Neural cell (in vitro differentiated cells): Measurements from ENCODE around the gene IMMP2L. TPM values are rescaled to one million over a fixed set of nuclear protein-coding genes. Genes with fewer than 3 reads are reported as not detected.

Experiments
- H2AFZ ChIP-seq: fragments of 200-600, 300-800 bp; sonication (generic), shearing (Covaris generic); 2 replicates; pipeline ENCODE4 v1.6.0; 2014; ENCODE audit warnings: low read depth, mild to moderate bottlenecking, antibody characterized with exemption, low read length, moderate library complexity
- H3F3A ChIP-seq: fragments of 200-600 bp; shearing (Covaris generic); 2 replicates; pipeline ENCODE4 v1.6.1; 2016; ENCODE audit warnings: mild to moderate bottlenecking, moderate library complexity, mixed read lengths, antibody characterized with exemption, low read length; ENCODE audit not compliant: insufficient read depth, poor library complexity, severe bottlenecking
- H3K27ac ChIP-seq: fragments of 200-600, 300-800 bp; sonication (generic), shearing (Covaris generic); 2 replicates; pipeline ENCODE4 v1.5.1; 2014; ENCODE audit warnings: mild to moderate bottlenecking, low read length, moderate library complexity
- H3K27me3 ChIP-seq: fragments of 300-800, 200-600 bp; sonication (generic), shearing (Covaris generic); 2 replicates; pipeline ENCODE4 v1.6.0; 2014; ENCODE audit warnings: mild to moderate bottlenecking, low read depth, low read length, moderate library complexity; ENCODE audit not compliant: insufficient read depth
- H3K36me3 ChIP-seq: fragments of 300-800, 200-600 bp; sonication (generic), shearing (Covaris generic); 2 replicates; pipeline ENCODE4 v1.5.1; 2014; ENCODE audit warnings: mild to moderate bottlenecking, antibody characterized with exemption, low read length, moderate library complexity; ENCODE audit not compliant: insufficient read depth
- H3K4me2 ChIP-seq: fragments of 300-800, 200-600 bp; sonication (generic), shearing (Covaris generic); 2 replicates; pipeline ENCODE4 v1.6.0; 2014; ENCODE audit warnings: mild to moderate bottlenecking, low read length
- H3K4me3 ChIP-seq: fragments of 300-800, 200-600 bp; sonication (generic), shearing (Covaris generic); 2 replicates; pipeline ENCODE4 v1.5.1; 2014; ENCODE audit warnings: mild to moderate bottlenecking, low read length, moderate library complexity
- H3K79me2 ChIP-seq: fragments of 200-600 bp; shearing (Covaris generic); replicated peaks from 2 replicates; pipeline ENCODE4 v1.6.0; 2014; ENCODE audit warnings: mild to moderate bottlenecking, low read length, moderate library complexity; ENCODE audit not compliant: insufficient read depth
- H3K9ac ChIP-seq: fragments of 300-800, 200-600 bp; sonication (generic), shearing (Covaris generic); 2 replicates; pipeline ENCODE4 v1.6.1; 2016; ENCODE audit warnings: mild to moderate bottlenecking, low read length, mixed read lengths
- H3K9me2 ChIP-seq: fragments of 200-600 bp; shearing (Covaris generic); 2 replicates; pipeline ENCODE4 v1.6.1; 2016; ENCODE audit warnings: mild to moderate bottlenecking, low read length, mixed read lengths; ENCODE audit not compliant: insufficient read depth
- H3K9me3 ChIP-seq: fragments of 200-600, 300-800 bp; sonication (generic), shearing (Covaris generic); 2 replicates; pipeline ENCODE4 v1.6.1; 2016; ENCODE audit warnings: mild to moderate bottlenecking, mixed run types, low read length, moderate library complexity, mixed read lengths
- H4K20me1 ChIP-seq: fragments of 200-600 bp; shearing (Covaris generic); 2 replicates; pipeline ENCODE4 v1.6.1; 2016; ENCODE audit warnings: mild to moderate bottlenecking, mixed run types; ENCODE audit not compliant: insufficient read depth
- EP300 ChIP-seq: fragments of 450-650 bp; conservative IDR thresholded peaks from 2 replicates; pipeline ENCODE4 v1.6.1; 2014; ENCODE audit warnings: antibody characterized with exemption, mild to moderate bottlenecking, moderate library complexity; ENCODE audit not compliant: poor library complexity, severe bottlenecking
- EZH2 ChIP-seq: fragments of 200-600, 300-800 bp; shearing (Covaris generic), sonication (generic); IDR thresholded peaks from 2 replicates; pipeline ENCODE4 v1.6.1; 2014; ENCODE audit warnings: antibody characterized with exemption, low read length, borderline replicate concordance, mild to moderate bottlenecking; ENCODE audit not compliant: insufficient read depth, poor library complexity, severe bottlenecking
- MXI1 ChIP-seq: fragments of 450-650 bp; conservative IDR thresholded peaks from 2 replicates; pipeline ENCODE4 v1.6.1; 2014; ENCODE audit warnings: antibody characterized with exemption, mild to moderate bottlenecking; ENCODE audit not compliant: poor library complexity, severe bottlenecking
- POLR2AphosphoS5 ChIP-seq: IDR thresholded peaks from 2 replicates; pipeline ENCODE4 v1.6.1; 2012
- RAD21 ChIP-seq: fragments of 450-650 bp; conservative IDR thresholded peaks from 2 replicates; pipeline ENCODE4 v1.6.1; 2014; ENCODE audit warnings: antibody characterized with exemption, mild to moderate bottlenecking, moderate library complexity
- SMC3 ChIP-seq: fragments of 450-650 bp; conservative IDR thresholded peaks from 2 replicates; pipeline ENCODE4 v1.6.1; 2014; ENCODE audit warnings: antibody characterized with exemption, mild to moderate bottlenecking, moderate library complexity; ENCODE audit not compliant: poor library complexity
- TAF1 ChIP-seq: IDR thresholded peaks from 2 replicates; pipeline ENCODE4 v1.6.1; 2012; ENCODE audit warnings: low read depth
- polyA plus RNA-seq: library from polyadenylated mRNA; depleted of rRNA; stranded (reverse); fragments of >200 nt; gene quantifications from 2 replicates; pipeline ENCODE4 v1.2.3, GENCODE V29; 2014
- TF ChIP-seq, protein P1 (sequence below): fragments of 450-650 bp; IDR thresholded peaks from 2 replicates; pipeline ENCODE4 v1.5.1; 2014; ENCODE audit warnings: antibody characterized with exemption, mild to moderate bottlenecking, moderate library complexity; ENCODE audit not compliant: poor library complexity, severe bottlenecking
- TF ChIP-seq, protein P2 (sequence below): IDR thresholded peaks from 2 replicates; pipeline ENCODE4 v1.6.1; 2012; ENCODE audit warnings: borderline replicate concordance

IMMP2L gene
- polyA plus RNA-seq, 1 donor from 2014 or later = 9.7 TPM

DNA sequence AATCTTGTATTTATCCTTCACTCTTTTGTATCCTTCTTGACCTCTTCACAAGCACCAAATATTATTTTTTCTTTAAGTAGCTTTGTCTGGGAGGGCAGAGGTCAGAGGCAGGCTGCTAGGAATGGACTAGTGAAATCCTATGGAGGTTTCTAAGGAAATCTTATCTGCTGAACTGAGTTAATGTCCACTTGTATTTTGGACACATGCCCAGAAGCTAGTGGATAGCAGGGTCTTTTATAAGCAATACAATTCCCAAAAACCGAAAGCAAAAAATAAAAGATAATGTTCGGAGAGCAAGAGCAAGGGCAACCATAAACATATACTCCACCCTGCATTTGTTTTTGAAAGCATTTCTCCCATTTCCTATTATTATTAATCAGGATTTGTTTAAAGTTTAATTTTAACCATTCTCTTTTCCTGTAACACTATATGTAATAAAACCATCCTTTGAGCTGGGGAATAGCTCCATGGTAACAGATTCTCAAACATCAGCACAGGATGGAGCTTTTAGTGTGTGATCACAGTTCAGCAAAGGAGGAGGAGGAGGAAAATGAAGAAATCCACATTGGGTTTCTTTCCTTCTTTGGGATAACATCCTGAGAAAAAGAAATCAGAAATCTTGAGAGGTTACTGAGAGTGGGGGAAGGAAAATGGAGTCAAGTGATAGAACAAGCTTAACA lies 799.6 kb downstream of the IMMP2L start:
- no peak overlapping the region for H3K4me2 ChIP-seq
- no peak overlapping the region for H3K9ac ChIP-seq
- no peak overlapping the region for H3K4me3 ChIP-seq
- H4K20me1 ChIP-seq = no peaks in the 10 kb centered on the region
- no peaks in the 10 kb centered on the region for H3K9me2 ChIP-seq
- no peaks in the 10 kb centered on the region for H3K27me3 ChIP-seq
- H3K79me2 ChIP-seq = no peaks in the 10 kb centered on the region
- H3K27ac ChIP-seq = no peak overlapping the region
- no peaks in the 10 kb centered on the region for H3K9me3 ChIP-seq
- TF ChIP-seq SMC3 (no peak), POLR2AphosphoS5 (no peak), EZH2 (no peak), MXI1 (no peak), TAF1 (no peak), EP300 (no peak), RAD21 (no peak)
- TF ChIP-seq, protein P1, sequence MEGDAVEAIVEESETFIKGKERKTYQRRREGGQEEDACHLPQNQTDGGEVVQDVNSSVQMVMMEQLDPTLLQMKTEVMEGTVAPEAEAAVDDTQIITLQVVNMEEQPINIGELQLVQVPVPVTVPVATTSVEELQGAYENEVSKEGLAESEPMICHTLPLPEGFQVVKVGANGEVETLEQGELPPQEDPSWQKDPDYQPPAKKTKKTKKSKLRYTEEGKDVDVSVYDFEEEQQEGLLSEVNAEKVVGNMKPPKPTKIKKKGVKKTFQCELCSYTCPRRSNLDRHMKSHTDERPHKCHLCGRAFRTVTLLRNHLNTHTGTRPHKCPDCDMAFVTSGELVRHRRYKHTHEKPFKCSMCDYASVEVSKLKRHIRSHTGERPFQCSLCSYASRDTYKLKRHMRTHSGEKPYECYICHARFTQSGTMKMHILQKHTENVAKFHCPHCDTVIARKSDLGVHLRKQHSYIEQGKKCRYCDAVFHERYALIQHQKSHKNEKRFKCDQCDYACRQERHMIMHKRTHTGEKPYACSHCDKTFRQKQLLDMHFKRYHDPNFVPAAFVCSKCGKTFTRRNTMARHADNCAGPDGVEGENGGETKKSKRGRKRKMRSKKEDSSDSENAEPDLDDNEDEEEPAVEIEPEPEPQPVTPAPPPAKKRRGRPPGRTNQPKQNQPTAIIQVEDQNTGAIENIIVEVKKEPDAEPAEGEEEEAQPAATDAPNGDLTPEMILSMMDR = no peak
- TF ChIP-seq, protein P2, sequence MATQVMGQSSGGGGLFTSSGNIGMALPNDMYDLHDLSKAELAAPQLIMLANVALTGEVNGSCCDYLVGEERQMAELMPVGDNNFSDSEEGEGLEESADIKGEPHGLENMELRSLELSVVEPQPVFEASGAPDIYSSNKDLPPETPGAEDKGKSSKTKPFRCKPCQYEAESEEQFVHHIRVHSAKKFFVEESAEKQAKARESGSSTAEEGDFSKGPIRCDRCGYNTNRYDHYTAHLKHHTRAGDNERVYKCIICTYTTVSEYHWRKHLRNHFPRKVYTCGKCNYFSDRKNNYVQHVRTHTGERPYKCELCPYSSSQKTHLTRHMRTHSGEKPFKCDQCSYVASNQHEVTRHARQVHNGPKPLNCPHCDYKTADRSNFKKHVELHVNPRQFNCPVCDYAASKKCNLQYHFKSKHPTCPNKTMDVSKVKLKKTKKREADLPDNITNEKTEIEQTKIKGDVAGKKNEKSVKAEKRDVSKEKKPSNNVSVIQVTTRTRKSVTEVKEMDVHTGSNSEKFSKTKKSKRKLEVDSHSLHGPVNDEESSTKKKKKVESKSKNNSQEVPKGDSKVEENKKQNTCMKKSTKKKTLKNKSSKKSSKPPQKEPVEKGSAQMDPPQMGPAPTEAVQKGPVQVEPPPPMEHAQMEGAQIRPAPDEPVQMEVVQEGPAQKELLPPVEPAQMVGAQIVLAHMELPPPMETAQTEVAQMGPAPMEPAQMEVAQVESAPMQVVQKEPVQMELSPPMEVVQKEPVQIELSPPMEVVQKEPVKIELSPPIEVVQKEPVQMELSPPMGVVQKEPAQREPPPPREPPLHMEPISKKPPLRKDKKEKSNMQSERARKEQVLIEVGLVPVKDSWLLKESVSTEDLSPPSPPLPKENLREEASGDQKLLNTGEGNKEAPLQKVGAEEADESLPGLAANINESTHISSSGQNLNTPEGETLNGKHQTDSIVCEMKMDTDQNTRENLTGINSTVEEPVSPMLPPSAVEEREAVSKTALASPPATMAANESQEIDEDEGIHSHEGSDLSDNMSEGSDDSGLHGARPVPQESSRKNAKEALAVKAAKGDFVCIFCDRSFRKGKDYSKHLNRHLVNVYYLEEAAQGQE = no peak
- H3F3A ChIP-seq = no peaks in the 10 kb centered on the region
- no peak overlapping the region for H2AFZ ChIP-seq
- H3K36me3 ChIP-seq = no peaks in the 10 kb centered on the region

DNA sequence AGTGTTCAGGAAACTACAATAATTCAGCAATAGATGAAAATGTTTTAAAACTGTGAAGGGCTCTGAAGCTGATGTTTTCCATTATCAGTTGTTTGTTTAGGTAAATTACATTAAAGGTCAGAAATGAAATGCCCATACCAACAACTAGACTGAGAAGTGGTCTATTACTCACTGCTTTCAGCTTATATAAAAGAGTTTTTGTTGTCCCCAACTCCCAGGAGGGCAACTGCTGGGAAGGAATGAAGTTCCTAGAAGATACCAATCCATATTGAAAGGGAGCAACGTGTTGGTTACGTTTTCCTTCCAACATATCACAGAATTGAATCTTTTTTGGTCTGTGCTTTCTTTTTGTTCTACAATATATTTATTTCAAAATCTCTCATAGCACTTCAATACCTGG lies 802.0 kb downstream of the IMMP2L start:
- Histone ChIP-seq H3K9ac (no peak overlapping the region), H3K27ac (no peak overlapping the region), H3K4me2 (no peak overlapping the region), H3K9me2 (no peaks in the 10 kb centered on the region), H2AFZ (no peak overlapping the region), H3K27me3 (no peaks in the 10 kb centered on the region), H3K9me3 (no peaks in the 10 kb centered on the region), H3K4me3 (no peak overlapping the region), H3F3A (no peaks in the 10 kb centered on the region), H3K36me3 (no peaks in the 10 kb centered on the region), H3K79me2 (no peaks in the 10 kb centered on the region), H4K20me1 (no peaks in the 10 kb centered on the region)
- TF ChIP-seq EZH2 = no peak
- TF ChIP-seq, protein P1 = no peak
